Stomach (tissue), 4 donors: ENCODE data around the gene ST7L.

Experiments
- EP300 ChIP-seq: sonication (generic); formaldehyde crosslinking; IDR thresholded peaks from one replicate; pipeline ENCODE4 v1.6.1; 2017; ENCODE audit warnings: antibody characterized with exemption
- TF ChIP-seq, protein P1 (sequence below), 7 experiments: fragments of 450-650 bp in 4 of 7; fragments of 200-600 bp in 3 of 7; sonication (generic) in 3 of 7; IDR thresholded peaks; one replicate each; pipeline ENCODE4 v1.5.1; 2016 to 2019; ENCODE audit warnings: antibody characterized with exemption in 7 of 7, control low read depth in 2 of 7, mild to moderate bottlenecking in 1 of 7

DNA sequence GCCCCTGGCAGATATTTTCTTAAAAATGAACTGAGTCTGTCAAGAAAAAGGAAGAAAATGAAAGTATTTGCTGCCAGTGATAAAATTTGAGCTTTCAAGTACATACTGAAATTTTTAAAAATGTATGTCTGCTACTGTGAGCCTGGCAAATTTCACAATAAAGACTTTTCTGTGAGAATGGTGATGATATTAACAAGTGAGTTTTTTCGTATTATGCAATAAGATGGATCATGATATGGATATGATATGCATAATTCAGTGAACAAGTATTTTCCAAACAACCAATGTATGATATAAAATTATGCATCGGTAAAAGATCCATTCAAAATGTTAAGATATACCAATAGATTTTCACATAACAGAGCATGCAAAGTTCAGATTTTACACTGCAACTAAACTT lies 15.9 kb downstream of the ST7L start:
- TF ChIP-seq, protein P1, sequence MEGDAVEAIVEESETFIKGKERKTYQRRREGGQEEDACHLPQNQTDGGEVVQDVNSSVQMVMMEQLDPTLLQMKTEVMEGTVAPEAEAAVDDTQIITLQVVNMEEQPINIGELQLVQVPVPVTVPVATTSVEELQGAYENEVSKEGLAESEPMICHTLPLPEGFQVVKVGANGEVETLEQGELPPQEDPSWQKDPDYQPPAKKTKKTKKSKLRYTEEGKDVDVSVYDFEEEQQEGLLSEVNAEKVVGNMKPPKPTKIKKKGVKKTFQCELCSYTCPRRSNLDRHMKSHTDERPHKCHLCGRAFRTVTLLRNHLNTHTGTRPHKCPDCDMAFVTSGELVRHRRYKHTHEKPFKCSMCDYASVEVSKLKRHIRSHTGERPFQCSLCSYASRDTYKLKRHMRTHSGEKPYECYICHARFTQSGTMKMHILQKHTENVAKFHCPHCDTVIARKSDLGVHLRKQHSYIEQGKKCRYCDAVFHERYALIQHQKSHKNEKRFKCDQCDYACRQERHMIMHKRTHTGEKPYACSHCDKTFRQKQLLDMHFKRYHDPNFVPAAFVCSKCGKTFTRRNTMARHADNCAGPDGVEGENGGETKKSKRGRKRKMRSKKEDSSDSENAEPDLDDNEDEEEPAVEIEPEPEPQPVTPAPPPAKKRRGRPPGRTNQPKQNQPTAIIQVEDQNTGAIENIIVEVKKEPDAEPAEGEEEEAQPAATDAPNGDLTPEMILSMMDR (IDR thresholded peaks at IDR 0.05) = no peak
- no peak for TF ChIP-seq EP300
